Neural progenitor cell (in vitro differentiated cells): ENCODE measurements around the gene ACER2. TPM values are rescaled to one million over a fixed set of nuclear protein-coding genes. Genes with fewer than 3 reads are reported as not detected.
A peak's percentile ranks its signal among the peaks of the same experiment; 100 is the strongest.

Experiments
- DNase-seq: peaks from one replicate; pipeline ENCODE4 v3.0.0-alpha.2; 2016; ENCODE audit warnings: low spot score
- H2AFZ ChIP-seq: fragments of 200-600 bp; sonication (generic); replicated peaks from 2 replicates; pipeline ENCODE4 v1.6.1; 2016; ENCODE audit warnings: antibody characterized with exemption
- H3F3A ChIP-seq: fragments of 200-600 bp; sonication (generic); 2 replicates; pipeline ENCODE4 v1.6.1; 2016; ENCODE audit warnings: antibody characterized with exemption, low read depth
- H3K27ac ChIP-seq: fragments of 200-600 bp; sonication (generic); 2 replicates; pipeline ENCODE4 v1.5.1; 2016; ENCODE audit warnings: mild to moderate bottlenecking
- H3K27me3 ChIP-seq: fragments of 200-600 bp; sonication (generic); 2 replicates; pipeline ENCODE4 v1.6.1; 2016; ENCODE audit warnings: mild to moderate bottlenecking, moderate library complexity
- H3K36me3 ChIP-seq: fragments of 200-600 bp; sonication (generic); 2 replicates; pipeline ENCODE4 v1.5.1; 2016
- H3K4me1 ChIP-seq: fragments of 200-600 bp; sonication (generic); 2 replicates; pipeline ENCODE4 v1.6.1; 2016; ENCODE audit warnings: mixed run types
- H3K4me2 ChIP-seq: fragments of 200-600 bp; sonication (generic); 2 replicates; pipeline ENCODE4 v1.6.1; 2016
- H3K4me3 ChIP-seq: fragments of 200-600 bp; sonication (generic); 2 replicates; pipeline ENCODE4 v1.5.1; 2016
- H3K79me2 ChIP-seq: fragments of 200-600 bp; sonication (generic); 2 replicates; pipeline ENCODE4 v1.6.1; 2016; ENCODE audit warnings: low read depth
- H3K9ac ChIP-seq: fragments of 200-600 bp; sonication (generic); 2 replicates; pipeline ENCODE4 v1.6.1; 2016
- H3K9me3 ChIP-seq: fragments of 200-600 bp; sonication (generic); 2 replicates; pipeline ENCODE4 v1.5.1; 2016; ENCODE audit warnings: low read depth
- H4K20me1 ChIP-seq: fragments of 200-600 bp; sonication (generic); 2 replicates; pipeline ENCODE4 v1.6.1; 2016; ENCODE audit warnings: low read depth
- H3K27ac Mint-ChIP-seq: 3 replicates; pipeline ENCODE4 v1.8.0; 2021; ENCODE audit warnings: mixed read lengths
- H3K27me3 Mint-ChIP-seq: 2 replicates; pipeline ENCODE4 v1.8.0; 2022; ENCODE audit warnings: low read depth, mild to moderate bottlenecking, inconsistent platforms, moderate library complexity, mixed read lengths; ENCODE audit not compliant: insufficient read depth
- H3K36me3 Mint-ChIP-seq: 3 replicates; pipeline ENCODE4 v1.8.0; 2021; ENCODE audit warnings: mixed read lengths
- H3K4me1 Mint-ChIP-seq: 3 replicates; pipeline ENCODE4 v1.8.0; 2021; ENCODE audit warnings: mixed read lengths
- H3K4me3 Mint-ChIP-seq: 3 replicates; pipeline ENCODE4 v1.8.0; 2021; ENCODE audit warnings: mild to moderate bottlenecking, moderate library complexity, mixed read lengths
- H3K9me3 Mint-ChIP-seq: 3 replicates; pipeline ENCODE4 v1.8.0; 2020; ENCODE audit warnings: mixed read lengths
- CTCF ChIP-seq: fragments of 200-600 bp; sonication (generic); IDR thresholded peaks from 2 replicates; pipeline ENCODE4 v1.5.1; 2017; ENCODE audit warnings: antibody characterized with exemption, mild to moderate bottlenecking
- EZH2 ChIP-seq: fragments of 200-600 bp; sonication (generic); IDR thresholded peaks from 2 replicates; pipeline ENCODE4 v1.6.1; 2017; ENCODE audit warnings: antibody characterized with exemption, mild to moderate bottlenecking, moderate library complexity
- EZH2phosphoT487 ChIP-seq: fragments of 200-600 bp; sonication (generic); IDR thresholded peaks from 2 replicates; pipeline ENCODE4 v1.6.1; 2017; ENCODE audit warnings: antibody characterized with exemption
- total RNA-seq: library from RNA; depleted of rRNA; stranded (reverse); fragments of >200 nt; gene quantifications from 2 replicates; pipeline ENCODE4 v1.2.3, GENCODE V29; 2015; ENCODE audit warnings: low replicate concordance

The ACER2 gene
- 5.6 and 8.1 TPM in 2 replicates for total RNA-seq

DNA sequence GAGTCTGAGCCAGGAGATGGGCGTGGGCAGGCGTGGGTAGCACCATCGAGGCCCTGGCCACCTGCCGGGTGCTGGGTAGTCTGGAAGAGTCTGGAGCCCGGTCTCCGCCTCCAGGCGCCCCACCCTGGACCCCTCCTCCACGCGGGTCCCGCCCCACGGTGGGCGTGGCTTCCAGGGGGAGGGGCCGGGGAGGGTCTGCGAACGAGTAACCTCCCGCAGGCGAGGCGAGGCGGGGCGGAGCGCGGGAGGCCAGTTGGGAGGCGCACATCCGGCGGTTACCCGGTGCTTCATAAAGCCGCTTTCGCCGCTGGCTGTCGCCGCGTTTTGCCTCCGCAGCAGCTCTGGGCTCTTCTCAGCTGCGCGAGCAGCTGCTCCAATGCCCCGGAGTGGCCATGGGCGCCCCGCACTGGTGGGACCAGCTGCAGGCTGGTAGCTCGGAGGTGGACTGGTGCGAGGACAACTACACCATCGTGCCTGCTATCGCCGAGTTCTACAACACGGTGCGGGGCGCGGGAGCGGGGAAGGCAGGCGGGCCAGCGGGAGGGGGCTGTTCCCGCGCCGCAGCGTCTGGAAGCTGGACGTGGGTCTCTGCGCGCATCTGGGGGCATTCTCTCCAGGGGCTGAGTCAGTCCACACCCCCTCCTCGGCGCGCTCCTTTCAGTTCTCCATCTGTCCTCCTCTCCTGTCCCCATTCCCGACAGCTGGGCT is at the start of gene ACER2:
Gene ACER2 (plus strand): TSS at position 317 of the 708 bp plus-strand sequence. CDS start 76 bp downstream, at position 393.
- Mint-ChIP-seq H3K27ac (peak within 1 kb of the TSS; percentile 92), H3K9me3 (peaks cover 4% of the 10 kb centered on the region), H3K4me1 (peaks cover 11% of the 10 kb centered on the region), H3K4me3 (peak within 1 kb of the TSS; percentile 94), H3K27me3 (peaks cover 10% of the 10 kb centered on the region), H3K36me3 (no peaks in the 10 kb centered on the region)
- Histone ChIP-seq H2AFZ (peak within 1 kb of the TSS; percentile 84), H3K79me2 (peaks cover 25% of the 10 kb centered on the region), H3K9me3 (no peaks in the 10 kb centered on the region), H3K4me2 (peak within 1 kb of the TSS; percentile 87), H3K4me1 (peaks cover 7% of the 10 kb centered on the region), H3K36me3 (no peaks in the 10 kb centered on the region), H3K27me3 (peaks cover 12% of the 10 kb centered on the region), H4K20me1 (no peaks in the 10 kb centered on the region), H3F3A (peaks cover 26% of the 10 kb centered on the region), H3K9ac (no peak within 1 kb of the TSS), H3K27ac (peak within 1 kb of the TSS; percentile 43), H3K4me3 (peak within 1 kb of the TSS; percentile 67)
- peak; percentile 96 for DNase-seq
- TF ChIP-seq CTCF (peak; percentile 32), EZH2 (no peak)

DNA sequence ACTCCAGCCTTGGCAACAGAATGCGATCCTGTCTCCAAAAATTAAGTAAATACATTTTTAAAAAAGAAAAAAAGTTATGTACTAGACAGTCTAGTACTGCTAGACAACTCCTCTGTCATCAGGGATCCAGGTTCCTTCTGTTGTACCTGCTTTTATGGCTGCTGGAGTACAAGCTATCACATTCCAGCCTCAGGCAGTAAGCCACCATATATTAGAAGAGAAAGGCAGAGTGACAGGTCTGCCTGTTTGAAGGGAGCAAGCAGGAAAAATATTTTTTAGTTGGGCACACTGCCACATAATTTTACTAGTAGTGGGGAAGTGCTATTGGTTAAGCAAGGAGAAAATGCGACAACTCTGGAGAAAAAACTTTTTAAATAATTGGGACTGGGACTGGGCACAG is 39.7 kb upstream of the ACER2 start:
- H3K9ac ChIP-seq: no peak overlapping the region
- H3K27me3 Mint-ChIP-seq: no peaks in the 10 kb centered on the region
- no peak overlapping the region for H2AFZ ChIP-seq
- H3K9me3 Mint-ChIP-seq: no peaks in the 10 kb centered on the region
- DNase-seq: no peak
- H3K79me2 ChIP-seq: no peaks in the 10 kb centered on the region
- H3K9me3 ChIP-seq: no peaks in the 10 kb centered on the region
- TF ChIP-seq EZH2phosphoT487 (no peak), CTCF (no peak), EZH2 (no peak)
- H3K4me3 ChIP-seq: no peak overlapping the region
- H3F3A ChIP-seq: peaks cover 43% of the 10 kb centered on the region
- no peaks in the 10 kb centered on the region for H3K27me3 ChIP-seq
- H3K4me3 Mint-ChIP-seq: no peak overlapping the region
- H3K27ac Mint-ChIP-seq: no peak overlapping the region
- no peak overlapping the region for H3K4me2 ChIP-seq
- no peaks in the 10 kb centered on the region for H3K4me1 Mint-ChIP-seq
- peaks cover 4% of the 10 kb centered on the region for H3K36me3 ChIP-seq
- peaks cover 12% of the 10 kb centered on the region for H3K36me3 Mint-ChIP-seq
- H3K27ac ChIP-seq: no peak overlapping the region
- no peaks in the 10 kb centered on the region for H3K4me1 ChIP-seq
- no peaks in the 10 kb centered on the region for H4K20me1 ChIP-seq

DNA sequence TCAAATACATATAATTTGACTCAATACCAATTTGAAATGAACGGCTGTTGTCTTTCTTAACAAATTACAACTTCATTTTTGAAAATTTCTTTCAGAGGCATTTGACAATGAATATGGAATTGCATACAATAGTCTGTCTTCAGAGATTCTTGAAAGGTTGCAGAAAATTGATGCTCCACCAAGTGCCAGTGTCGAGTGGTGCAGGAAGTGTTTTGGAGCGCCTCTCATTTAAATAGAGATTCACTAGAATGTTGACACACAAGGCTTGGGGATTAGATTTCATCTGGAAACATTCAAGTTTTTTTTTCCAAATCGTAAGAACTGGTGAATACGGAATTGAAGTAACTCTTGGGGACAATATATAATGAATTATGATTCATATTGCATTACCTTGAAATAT is 36.9 kb upstream of the ACER2 start:
- Mint-ChIP-seq H3K36me3 (peaks cover 19% of the 10 kb centered on the region), H3K27ac (no peak overlapping the region), H3K27me3 (no peaks in the 10 kb centered on the region), H3K4me3 (no peak overlapping the region), H3K4me1 (peaks cover under 1% of the 10 kb centered on the region), H3K9me3 (no peaks in the 10 kb centered on the region)
- Histone ChIP-seq H3K27ac (no peak overlapping the region), H3K4me1 (peaks cover 4% of the 10 kb centered on the region), H3K36me3 (peaks cover 17% of the 10 kb centered on the region), H3K9me3 (no peaks in the 10 kb centered on the region), H3K4me3 (no peak overlapping the region), H2AFZ (no peak overlapping the region), H3K9ac (no peak overlapping the region), H3K79me2 (peaks cover 4% of the 10 kb centered on the region), H3K4me2 (no peak overlapping the region), H4K20me1 (peaks cover 19% of the 10 kb centered on the region), H3F3A (peaks cover 71% of the 10 kb centered on the region), H3K27me3 (no peaks in the 10 kb centered on the region)
- TF ChIP-seq EZH2phosphoT487: no peak
- no peak for TF ChIP-seq CTCF
- no peak for TF ChIP-seq EZH2
- DNase-seq: no peak
